Lung (tissue), 12 donors: ENCODE measurements around the gene ID1. TPM values are rescaled to one million over a fixed set of nuclear protein-coding genes. Genes with fewer than 3 reads are reported as not detected.

Experiments
- ATAC-seq: fragments of 200-7000 bp; cut with Tn5 transposase; one replicate; pipeline ENCODE4 v1.9.1; 2020; ENCODE audit warnings: moderate number of reproducible peaks; ENCODE audit not compliant: insufficient read depth, low FRiP score
- DNase-seq, 3 donors: peaks; one replicate each; pipeline ENCODE4 v3.0.0-alpha.2; 2013 to 2017
- H3K27ac ChIP-seq, 2 donors: one replicate each; pipeline ENCODE4 v1.5.1; 2013; ENCODE audit warnings: mild to moderate bottlenecking in 2 of 2, moderate library complexity in 2 of 2, control low read depth in 1 of 2, inconsistent platforms in 1 of 2, low read depth in 1 of 2, low read length in 1 of 2
- H3K27me3 ChIP-seq, 3 donors: one replicate each; pipeline ENCODE4 v1.5.1; 2013; ENCODE audit warnings: low read length in 2 of 3; ENCODE audit not compliant: control insufficient read depth in 3 of 3, insufficient read depth in 3 of 3
- H3K36me3 ChIP-seq, 4 donors: one replicate each; pipeline ENCODE4 v1.5.1; 2013; ENCODE audit warnings: low read length in 4 of 4, mild to moderate bottlenecking in 1 of 4, moderate library complexity in 1 of 4; ENCODE audit not compliant: control insufficient read depth in 4 of 4, insufficient read depth in 4 of 4
- H3K4me1 ChIP-seq, 5 donors: one replicate each; pipeline ENCODE4 v1.5.1; 2013; ENCODE audit warnings: low read length in 5 of 5, mild to moderate bottlenecking in 2 of 5, moderate library complexity in 1 of 5; ENCODE audit not compliant: control insufficient read depth in 5 of 5, insufficient read depth in 5 of 5
- H3K4me3 ChIP-seq: one replicate; pipeline ENCODE4 v1.5.1; 2013; ENCODE audit warnings: mild to moderate bottlenecking, control low read depth, moderate library complexity
- H3K9ac ChIP-seq, 2 donors: one replicate each; pipeline ENCODE4 v1.5.1; 2013; ENCODE audit warnings: low read length in 2 of 2, control low read depth in 1 of 2; ENCODE audit not compliant: insufficient read depth in 1 of 2
- H3K9me3 ChIP-seq, 4 donors: one replicate each; pipeline ENCODE4 v1.5.1; 2013; ENCODE audit warnings: low read length in 3 of 4, mild to moderate bottlenecking in 1 of 4, moderate library complexity in 1 of 4; ENCODE audit not compliant: control insufficient read depth in 4 of 4, insufficient read depth in 3 of 4
- WGBS, 2 donors: extraction: QIAGEN DNeasy Blood & Tissue Kit; methylation state at CpG; one replicate each; pipeline ENCODE4 v1.1.7; 2013; 5-methylcytosine and 5-hydroxymethylcytosine counted together
- polyA plus RNA-seq, 2 donors: library from polyadenylated mRNA; stranded (reverse); fragments of 200-250 nt; gene quantifications; one replicate each; pipeline ENCODE4 v1.2.1, GENCODE V29; 2013
- total RNA-seq, 2 donors: library from RNA; depleted of rRNA in 1 of 2; stranded (reverse); fragments of >200 nt in 1 of 2; gene quantifications; one replicate each; pipeline ENCODE4 v1.2.1, GENCODE V29; 2014 to 2021
- TF ChIP-seq, protein P1 (sequence below): IDR thresholded peaks from 2 replicates; pipeline ENCODE4 v1.5.1; 2012; ENCODE audit warnings: mild to moderate bottlenecking; ENCODE audit errors: control extremely low read depth, extremely low read depth
- donor health status: control.
- donor health status: control.
- donor health status: Bipolar disorder and iron deficiency.
- donor health status: healthy.
- donor health status: DM: yes; HTN: yes; CAD: no.

Gene ID1
- total and polyA plus RNA-seq, 4 donors: 251 to 824 (median 344) TPM

DNA sequence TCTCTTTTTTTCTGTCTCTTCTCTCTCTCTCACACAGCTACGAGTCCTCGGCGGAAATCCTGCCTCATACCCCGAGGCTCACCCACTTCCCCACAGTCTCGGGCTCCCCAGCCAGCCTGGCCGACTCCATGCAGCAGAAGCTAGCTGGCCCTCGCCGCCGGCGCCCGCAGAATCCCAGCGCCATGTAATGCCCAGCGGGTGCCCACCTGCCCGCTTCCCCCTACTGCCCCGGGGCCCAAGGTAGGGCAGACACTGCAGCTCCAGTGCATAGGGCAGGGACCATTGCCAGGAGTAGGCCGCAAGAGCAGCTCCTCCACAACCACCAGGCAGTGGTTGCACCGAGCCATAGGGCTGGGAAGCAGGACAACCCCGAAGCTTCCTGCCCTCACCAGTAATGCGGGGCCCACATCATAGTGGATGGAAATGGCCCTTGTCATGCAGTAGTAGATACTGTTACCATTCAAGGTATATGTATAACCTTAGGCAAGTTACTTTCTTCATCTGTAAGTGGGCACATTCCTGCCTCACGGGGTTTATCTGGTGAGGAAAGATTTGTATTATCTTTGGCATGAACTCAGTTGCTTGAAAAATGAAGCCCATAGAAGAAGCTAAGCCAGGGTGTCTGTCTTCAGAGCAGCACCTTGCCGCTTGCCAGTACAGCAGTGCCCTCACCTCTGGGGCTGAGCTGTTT lies 36.9 kb upstream of the ID1 start:
- Histone ChIP-seq H3K9ac (no peak overlapping the region), H3K27ac (peak overlapping the region; percentile 10 to 55), H3K4me1 (peaks cover 0 to 26% (median 7%) of the 10 kb centered on the region in 5 donors), H3K27me3 (no peaks in the 10 kb centered on the region), H3K4me3 (no peak overlapping the region), H3K36me3 (peaks cover 0 to 37% (median 16%) of the 10 kb centered on the region in 4 donors), H3K9me3 (no peaks in the 10 kb centered on the region)
- ATAC-seq: no peak
- TF ChIP-seq, protein P1, sequence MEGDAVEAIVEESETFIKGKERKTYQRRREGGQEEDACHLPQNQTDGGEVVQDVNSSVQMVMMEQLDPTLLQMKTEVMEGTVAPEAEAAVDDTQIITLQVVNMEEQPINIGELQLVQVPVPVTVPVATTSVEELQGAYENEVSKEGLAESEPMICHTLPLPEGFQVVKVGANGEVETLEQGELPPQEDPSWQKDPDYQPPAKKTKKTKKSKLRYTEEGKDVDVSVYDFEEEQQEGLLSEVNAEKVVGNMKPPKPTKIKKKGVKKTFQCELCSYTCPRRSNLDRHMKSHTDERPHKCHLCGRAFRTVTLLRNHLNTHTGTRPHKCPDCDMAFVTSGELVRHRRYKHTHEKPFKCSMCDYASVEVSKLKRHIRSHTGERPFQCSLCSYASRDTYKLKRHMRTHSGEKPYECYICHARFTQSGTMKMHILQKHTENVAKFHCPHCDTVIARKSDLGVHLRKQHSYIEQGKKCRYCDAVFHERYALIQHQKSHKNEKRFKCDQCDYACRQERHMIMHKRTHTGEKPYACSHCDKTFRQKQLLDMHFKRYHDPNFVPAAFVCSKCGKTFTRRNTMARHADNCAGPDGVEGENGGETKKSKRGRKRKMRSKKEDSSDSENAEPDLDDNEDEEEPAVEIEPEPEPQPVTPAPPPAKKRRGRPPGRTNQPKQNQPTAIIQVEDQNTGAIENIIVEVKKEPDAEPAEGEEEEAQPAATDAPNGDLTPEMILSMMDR: no peak
- WGBS, 2 donors: 66 to 77% methylated on average over 21 of the region's 21 CpGs
- DNase-seq: no peak

DNA sequence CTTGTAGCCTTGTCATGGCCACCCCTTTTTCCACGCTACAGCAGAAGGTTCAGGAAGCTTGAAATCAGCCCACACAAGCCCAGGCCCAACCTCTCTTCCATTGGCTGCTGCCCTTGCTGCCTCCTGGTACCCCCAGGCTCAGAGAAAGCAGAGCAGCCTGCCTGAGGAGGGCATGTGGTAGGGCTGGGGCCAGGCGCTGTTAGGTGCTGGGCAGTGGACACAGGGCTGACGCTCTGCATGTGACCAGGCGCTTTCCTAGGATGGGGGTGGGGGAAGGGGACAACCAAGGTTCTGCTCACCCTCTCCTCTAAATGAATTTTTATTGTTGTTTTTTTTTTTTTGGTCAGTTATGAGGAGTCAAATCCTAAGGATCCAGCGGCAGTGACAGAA lies 36.3 kb upstream of the ID1 start:
- Histone ChIP-seq H3K4me1 (peaks cover 0 to 32% (median 12%) of the 10 kb centered on the region in 5 donors), H3K27ac (peak overlapping the region; percentile 10 to 55), H3K9ac (no peak overlapping the region), H3K27me3 (no peaks in the 10 kb centered on the region), H3K9me3 (no peaks in the 10 kb centered on the region), H3K36me3 (peaks cover 0 to 37% (median 12%) of the 10 kb centered on the region in 4 donors), H3K4me3 (no peak overlapping the region)
- no peak for DNase-seq
- no peak for ATAC-seq
- TF ChIP-seq, protein P1: no peak
- 83 to 84% methylated on average over 5 of the region's 5 CpGs for WGBS, 2 donors

DNA sequence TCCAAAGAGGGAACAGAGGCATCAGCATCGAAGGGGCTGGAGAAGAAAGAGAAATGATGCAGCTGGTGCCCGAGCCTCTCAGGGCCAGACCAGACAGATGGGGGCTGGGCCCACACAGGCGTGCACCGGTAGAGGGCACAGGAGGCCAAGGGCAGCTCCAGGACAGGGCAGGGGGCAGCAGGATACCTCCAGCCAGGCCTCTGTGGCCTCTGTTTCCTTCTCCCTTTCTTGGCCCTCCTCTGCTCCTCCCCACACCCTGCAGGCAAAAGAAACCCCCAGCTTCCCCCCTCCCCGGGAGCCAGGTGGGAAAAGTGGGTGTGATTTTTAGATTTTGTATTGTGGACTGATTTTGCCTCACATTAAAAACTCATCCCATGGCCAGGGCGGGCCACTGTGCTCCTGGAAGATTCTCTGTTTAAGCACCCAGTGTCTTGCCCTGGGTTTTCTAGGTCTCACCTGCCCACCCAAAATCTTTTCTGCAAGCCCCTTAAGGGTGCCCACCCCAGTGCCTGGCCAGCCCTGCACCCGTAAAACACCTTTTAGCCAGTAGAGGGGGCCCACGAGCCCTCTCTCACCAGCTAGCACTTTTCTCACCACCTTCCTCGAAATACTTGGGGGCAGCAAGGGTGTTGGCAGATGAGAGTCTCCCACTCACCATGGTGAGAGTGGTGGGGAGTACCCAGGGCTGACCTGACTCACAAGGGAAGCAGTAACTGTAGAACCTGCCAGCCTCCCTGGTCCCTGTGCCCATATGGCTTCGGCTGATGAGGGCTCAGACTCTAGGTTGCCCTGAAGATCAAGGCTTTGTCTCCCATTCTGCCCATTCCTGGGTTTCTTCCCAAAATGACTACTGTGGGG lies 35.7 kb upstream of the ID1 start:
- Histone ChIP-seq H3K9me3 (no peaks in the 10 kb centered on the region), H3K36me3 (peaks cover 0 to 32% (median 7%) of the 10 kb centered on the region in 4 donors), H3K4me3 (no peak overlapping the region), H3K27me3 (no peaks in the 10 kb centered on the region), H3K9ac (no peak overlapping the region), H3K27ac (peak overlapping the region; percentile 0 to 78), H3K4me1 (peaks cover 0 to 35% (median 12%) of the 10 kb centered on the region in 5 donors)
- 31 to 38% methylated on average over 10 of the region's 10 CpGs for WGBS, 2 donors
- peak; percentile 8 for ATAC-seq
- TF ChIP-seq, protein P1: peak; percentile 58
- peak; percentile 58 to 69 (median 68) for DNase-seq
